Measurements from ENCODE around the gene PRLH.
A peak's percentile ranks its signal among the peaks of the same experiment; 100 is the strongest.
"Not testable (repeated sequence)": the region's sequence is repeated elsewhere in the genome, so short reads cannot be mapped to it uniquely, and the experiment has no call there.

The PRLH gene

GRCh38 chr2:237590272-237591140 lies 24.1 kb downstream of the PRLH start, which contains the start of gene RAB17:
TSS of gene RAB17 (minus strand) at chr2:237590734. CDS start at chr2:237586154, 4,580 bp downstream.
- peaks cover 0 to 15% of the 10 kb centered on the region in 2 donors for H3K27me3 Mint-ChIP-seq
- DNase-seq: no peak
- no peaks in the 10 kb centered on the region for H3K9me3 Mint-ChIP-seq
- H3K27ac Mint-ChIP-seq: no peak within 1 kb of the TSS
- no peaks in the 10 kb centered on the region for H3K36me3 Mint-ChIP-seq
- no peak within 1 kb of the TSS for H3K4me3 Mint-ChIP-seq
- ATAC-seq (replicated peaks): peak; percentile 54 to 67
- peaks cover 20 to 27% of the 10 kb centered on the region in 2 donors for H3K4me1 Mint-ChIP-seq

GRCh38 chr2:237591141-237591881 lies 24.9 kb downstream of the PRLH start:
- H3K36me3 Mint-ChIP-seq: no peaks in the 10 kb centered on the region
- no peak for DNase-seq

GRCh38 chr2:237592425-237592980 lies 26.1 kb downstream of the PRLH start:
- no peak for DNase-seq
- Mint-ChIP-seq H3K27me3 (peaks cover 0 to 10% of the 10 kb centered on the region in 2 donors), H3K9me3 (no peaks in the 10 kb centered on the region), H3K27ac (peak overlapping the region; percentile 25), H3K36me3 (no peaks in the 10 kb centered on the region), H3K4me3 (no peak overlapping the region), H3K4me1 (peaks cover 20 to 34% of the 10 kb centered on the region in 2 donors)
- no peak for ATAC-seq (replicated peaks)

More at GRCh38 chr2:237591141-237591881, 24.9 kb downstream of the PRLH start:
- peak in 1 of 2 donors; percentile 56 for ATAC-seq (replicated peaks)
- Mint-ChIP-seq H3K4me1 (peaks cover 20 to 27% of the 10 kb centered on the region in 2 donors), H3K27me3 (peaks cover 0 to 15% of the 10 kb centered on the region in 2 donors), H3K4me3 (no peak overlapping the region), H3K27ac (no peak overlapping the region), H3K9me3 (no peaks in the 10 kb centered on the region)

- DNase-seq (no peak), ATAC-seq (replicated peaks) (no peak)
- no peak overlapping the region for H3K4me3 Mint-ChIP-seq
- no peaks in the 10 kb centered on the region for H3K36me3 Mint-ChIP-seq
- H3K27me3 Mint-ChIP-seq: peaks cover 0 to 10% of the 10 kb centered on the region in 2 donors
- peaks cover 24 to 38% of the 10 kb centered on the region in 2 donors for H3K4me1 Mint-ChIP-seq
- H3K27ac Mint-ChIP-seq: no peak overlapping the region
- H3K9me3 Mint-ChIP-seq: no peaks in the 10 kb centered on the region
Measured at GRCh38 chr2:237593036-237593435, 26.7 kb downstream of the PRLH start.

- no peaks in the 10 kb centered on the region for H3K36me3 Mint-ChIP-seq
- no peaks in the 10 kb centered on the region for H3K9me3 Mint-ChIP-seq
- ATAC-seq (replicated peaks) (peak in 1 of 2 donors; percentile 26), DNase-seq (no peak)
- peak overlapping the region; percentile 43 for H3K27ac Mint-ChIP-seq
- H3K4me3 Mint-ChIP-seq: no peak overlapping the region
- H3K27me3 Mint-ChIP-seq: peaks cover 0 to 10% of the 10 kb centered on the region in 2 donors
- peaks cover 27 to 44% of the 10 kb centered on the region in 2 donors for H3K4me1 Mint-ChIP-seq
Measured at GRCh38 chr2:237593596-237594320, 27.4 kb downstream of the PRLH start.

- DNase-seq: no peak
- Mint-ChIP-seq H3K9me3 (no peaks in the 10 kb centered on the region), H3K4me1 (peaks cover 27 to 44% of the 10 kb centered on the region in 2 donors), H3K27me3 (peaks cover 0 to 10% of the 10 kb centered on the region in 2 donors), H3K4me3 (no peak overlapping the region), H3K36me3 (no peaks in the 10 kb centered on the region), H3K27ac (no peak overlapping the region)
- no peak for ATAC-seq (replicated peaks)
Measured at GRCh38 chr2:237594514-237594871, 28.1 kb downstream of the PRLH start.

GRCh38 chr2:237595829-237596519 lies 29.6 kb downstream of the PRLH start:
- peaks cover 24 to 36% of the 10 kb centered on the region in 2 donors for H3K4me1 Mint-ChIP-seq
- ATAC-seq (replicated peaks); H3K36me3 Mint-ChIP-seq; H3K9me3 Mint-ChIP-seq; H3K27ac Mint-ChIP-seq; DNase-seq; H3K27me3 Mint-ChIP-seq; H3K4me3 Mint-ChIP-seq: not testable (repeated sequence)

- Mint-ChIP-seq H3K27me3 (peaks cover 0 to 1% of the 10 kb centered on the region in 2 donors), H3K36me3 (no peaks in the 10 kb centered on the region), H3K27ac (no peak overlapping the region), H3K4me1 (peaks cover 20 to 29% of the 10 kb centered on the region in 2 donors), H3K9me3 (no peaks in the 10 kb centered on the region), H3K4me3 (no peak overlapping the region)
- no peak for ATAC-seq (replicated peaks)
- DNase-seq: no peak
Measured at GRCh38 chr2:237596520-237597195, 30.3 kb downstream of the PRLH start.

- H3K27ac Mint-ChIP-seq: no peak overlapping the region
- H3K27me3 Mint-ChIP-seq: no peaks in the 10 kb centered on the region
- H3K9me3 Mint-ChIP-seq: no peaks in the 10 kb centered on the region
Measured at GRCh38 chr2:237597196-237598145, 31.1 kb downstream of the PRLH start.

GRCh38 chr2:237598468-237599208 lies 32.3 kb downstream of the PRLH start:
- H3K27ac Mint-ChIP-seq: no peak overlapping the region
- H3K36me3 Mint-ChIP-seq: no peaks in the 10 kb centered on the region
- H3K4me1 Mint-ChIP-seq: peaks cover 31 to 37% of the 10 kb centered on the region in 2 donors
- H3K9me3 Mint-ChIP-seq: no peaks in the 10 kb centered on the region
- no peaks in the 10 kb centered on the region for H3K27me3 Mint-ChIP-seq
- H3K4me3 Mint-ChIP-seq: no peak overlapping the region
- ATAC-seq (replicated peaks): no peak
- no peak for DNase-seq

More at GRCh38 chr2:237597196-237598145, 31.1 kb downstream of the PRLH start:
- ATAC-seq (replicated peaks) (peak; percentile 8 to 16), DNase-seq (no peak)
- H3K4me3 Mint-ChIP-seq: no peak overlapping the region
- H3K36me3 Mint-ChIP-seq: no peaks in the 10 kb centered on the region
- H3K4me1 Mint-ChIP-seq: peaks cover 21 to 28% of the 10 kb centered on the region in 2 donors

GRCh38 chr2:237599465-237600110 lies 33.2 kb downstream of the PRLH start:
- Mint-ChIP-seq H3K4me3 (no peak overlapping the region), H3K9me3 (no peaks in the 10 kb centered on the region), H3K36me3 (no peaks in the 10 kb centered on the region), H3K27me3 (no peaks in the 10 kb centered on the region), H3K27ac (no peak overlapping the region), H3K4me1 (peaks cover 32 to 36% of the 10 kb centered on the region in 2 donors)
- DNase-seq (no peak), ATAC-seq (replicated peaks) (no peak)
